HG03565 (cell line): ENCODE results near the gene PGR.

Source experiments
- ATAC-seq: cut with Tn5 transposase; IDR thresholded peaks from one replicate; pipeline ENCODE4 v1.9.1; 2021; ENCODE audit warnings: mild to moderate bottlenecking, moderate library complexity; ENCODE audit not compliant: unreplicated experiment

The PGR gene

GRCh38 chr11:101011881-101012280, 117.7 kb downstream of the PGR start:
- ATAC-seq = no peak

- no peak for ATAC-seq
Observed at GRCh38 chr11:101010899-101011298, 118.7 kb downstream of the PGR start.

- ATAC-seq = no peak
Observed at GRCh38 chr11:101009690-101010055, 119.9 kb downstream of the PGR start.

- ATAC-seq = no peak
Observed at GRCh38 chr11:101008961-101009689, 120.5 kb downstream of the PGR start.

GRCh38 chr11:101003468-101003867, 126.1 kb downstream of the PGR start:
- no peak for ATAC-seq

- ATAC-seq = no peak
Observed at GRCh38 chr11:100999756-101000155, 129.9 kb downstream of the PGR start.

- no peak for ATAC-seq
Observed at GRCh38 chr11:100994966-100995365, 134.6 kb downstream of the PGR start.

GRCh38 chr11:100991541-100991940, 138.1 kb downstream of the PGR start:
- no peak for ATAC-seq

GRCh38 chr11:100990931-100991330, 138.7 kb downstream of the PGR start:
- no peak for ATAC-seq

GRCh38 chr11:100984668-100985067, 144.9 kb downstream of the PGR start:
- peak; percentile 78 for ATAC-seq

GRCh38 chr11:100981196-100981824, 148.3 kb downstream of the PGR start:
- ATAC-seq = no peak

GRCh38 chr11:100980156-100980555, 149.5 kb downstream of the PGR start:
- no peak for ATAC-seq
